ENCODE measurements around the gene MYH3.

Gene MYH3

GRCh38 chr17:10617120-10617505, 40.0 kb downstream of the MYH3 start:
- no peak overlapping the region for H3K27ac ChIP-seq (ENCODE audit: low read length)
- no peaks in the 10 kb centered on the region; the same call in 1 of the 2 replicates for H3K9me3 ChIP-seq (ENCODE audit: control insufficient read depth, insufficient read depth, low read length)
- no peak overlapping the region for H3K4me3 ChIP-seq (ENCODE audit: low read length)
- H3K27me3 ChIP-seq (ENCODE audit: control insufficient read depth, insufficient read depth, low read length), result no peaks in the 10 kb centered on the region
- WGBS (ENCODE audit: insufficient coverage, insufficient read length), result no CpG with 5 or more reads among the region's 6 CpGs
- H3K36me3 ChIP-seq (ENCODE audit: control insufficient read depth, insufficient read depth, low read length), result no peaks in the 10 kb centered on the region
- peaks cover 4% of the 10 kb centered on the region; the same call in 1 of the 2 replicates for H3K4me1 ChIP-seq (ENCODE audit: control insufficient read depth, insufficient read depth, low read length)
- DNase-seq (ENCODE audit: low read depth, low spot score), result no peak

DNA sequence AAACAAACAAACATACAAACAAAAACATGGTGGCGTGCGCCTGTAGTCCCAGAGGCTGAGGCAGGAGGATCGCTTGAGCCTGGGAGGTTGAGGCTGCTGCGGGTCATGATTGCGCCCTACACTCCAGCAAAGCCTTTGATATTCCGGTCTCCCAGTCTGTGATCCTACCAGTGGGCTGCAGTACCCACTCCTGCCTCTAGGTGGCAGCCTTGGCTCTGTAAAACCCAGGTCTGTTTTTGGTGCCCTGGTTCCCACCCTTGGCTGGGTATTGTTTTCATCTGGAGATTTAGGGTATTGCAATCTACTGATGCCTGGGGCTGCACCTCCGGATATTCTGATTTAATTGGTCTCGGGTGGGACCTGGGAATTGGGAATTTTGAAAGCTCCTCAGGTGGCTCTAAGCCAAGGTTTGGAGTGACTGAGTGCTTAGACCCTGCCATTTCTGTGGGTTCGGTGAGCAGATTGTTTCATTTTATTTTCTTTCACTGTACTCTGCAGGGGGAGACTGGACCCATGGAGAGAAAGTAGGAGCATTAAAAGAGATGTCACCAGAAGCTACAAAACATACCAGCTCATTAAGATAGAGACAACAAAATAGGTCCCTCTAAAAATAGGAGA, 40.5 kb downstream of the MYH3 start:
- Histone ChIP-seq H3K27me3 (ENCODE audit: control insufficient read depth, insufficient read depth, low read length) (no peaks in the 10 kb centered on the region), H3K4me1 (ENCODE audit: control insufficient read depth, insufficient read depth, low read length) (peaks cover 4% of the 10 kb centered on the region; the same call in 1 of the 2 replicates), H3K9me3 (ENCODE audit: control insufficient read depth, insufficient read depth, low read length) (no peaks in the 10 kb centered on the region; the same call in 1 of the 2 replicates), H3K4me3 (ENCODE audit: low read length) (no peak overlapping the region), H3K36me3 (ENCODE audit: control insufficient read depth, insufficient read depth, low read length) (no peaks in the 10 kb centered on the region), H3K27ac (ENCODE audit: low read length) (no peak overlapping the region)
- peak; percentile 92 for DNase-seq (ENCODE audit: low read depth, low spot score)
- WGBS (ENCODE audit: insufficient coverage, insufficient read length), result no CpG with 5 or more reads among the region's 9 CpGs

DNA sequence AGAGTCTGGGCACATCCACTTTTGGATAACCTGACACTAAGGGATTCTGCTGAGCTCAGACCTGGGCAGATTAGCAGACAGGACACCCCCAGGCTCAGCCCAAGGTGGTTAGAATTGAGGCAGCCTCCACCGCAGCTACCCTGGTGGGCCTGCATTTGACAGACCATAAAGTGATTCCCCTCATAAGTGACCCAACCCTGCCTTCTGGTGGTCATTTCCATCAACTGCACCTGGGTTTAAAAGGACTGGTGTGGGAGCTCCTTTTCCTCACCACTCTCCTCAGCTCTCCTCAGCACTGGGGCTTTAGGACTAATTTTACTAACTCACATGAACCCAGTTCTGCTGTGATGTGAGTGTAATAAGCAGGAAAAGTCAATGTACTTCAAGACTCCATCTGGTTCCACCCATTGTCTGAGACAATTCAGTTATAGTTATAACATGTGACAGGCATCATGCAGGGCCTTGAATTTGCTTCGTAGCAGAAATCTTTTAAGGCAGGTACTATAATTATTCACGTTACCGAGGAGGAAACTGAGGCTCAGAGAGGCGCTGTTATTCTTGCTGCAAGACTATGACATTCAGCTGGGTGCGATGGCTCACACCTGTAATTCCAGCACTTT, 42.5 kb downstream of the MYH3 start:
- H3K36me3 ChIP-seq (ENCODE audit: control insufficient read depth, insufficient read depth, low read length), result no peaks in the 10 kb centered on the region
- DNase-seq (ENCODE audit: low read depth, low spot score), result peak; percentile 64
- H3K9me3 ChIP-seq (ENCODE audit: control insufficient read depth, insufficient read depth, low read length), result no peaks in the 10 kb centered on the region
- H3K4me3 ChIP-seq (ENCODE audit: low read length), result no peak overlapping the region
- peaks cover 4% of the 10 kb centered on the region; the same call in 1 of the 2 replicates for H3K4me1 ChIP-seq (ENCODE audit: control insufficient read depth, insufficient read depth, low read length)
- no peaks in the 10 kb centered on the region for H3K27me3 ChIP-seq (ENCODE audit: control insufficient read depth, insufficient read depth, low read length)
- no peak overlapping the region for H3K27ac ChIP-seq (ENCODE audit: low read length)
- WGBS (ENCODE audit: insufficient coverage, insufficient read length), result no CpG with 5 or more reads among the region's 6 CpGs

- no peaks in the 10 kb centered on the region for H3K27me3 ChIP-seq (ENCODE audit: control insufficient read depth, insufficient read depth, low read length)
- no peak for DNase-seq (ENCODE audit: low read depth, low spot score)
- no peaks in the 10 kb centered on the region for H3K36me3 ChIP-seq (ENCODE audit: control insufficient read depth, insufficient read depth, low read length)
- WGBS (ENCODE audit: insufficient coverage, insufficient read length), result no CpG with 5 or more reads among the region's 16 CpGs
- H3K27ac ChIP-seq (ENCODE audit: low read length), result no peak overlapping the region
- peaks cover 4% of the 10 kb centered on the region; the same call in 1 of the 2 replicates for H3K4me1 ChIP-seq (ENCODE audit: control insufficient read depth, insufficient read depth, low read length)
- H3K9me3 ChIP-seq (ENCODE audit: control insufficient read depth, insufficient read depth, low read length), result no peaks in the 10 kb centered on the region
- H3K4me3 ChIP-seq (ENCODE audit: low read length), result no peak overlapping the region
Measured at GRCh38 chr17:10613775-10614513, 43.2 kb downstream of the MYH3 start.

GRCh38 chr17:10612957-10613744, 44.0 kb downstream of the MYH3 start:
- peaks cover 4% of the 10 kb centered on the region; the same call in 1 of the 2 replicates for H3K4me1 ChIP-seq (ENCODE audit: control insufficient read depth, insufficient read depth, low read length)
- H3K27me3 ChIP-seq (ENCODE audit: control insufficient read depth, insufficient read depth, low read length), result no peaks in the 10 kb centered on the region
- no peak for DNase-seq (ENCODE audit: low read depth, low spot score)
- no peaks in the 10 kb centered on the region for H3K9me3 ChIP-seq (ENCODE audit: control insufficient read depth, insufficient read depth, low read length)
- H3K27ac ChIP-seq (ENCODE audit: low read length), result no peak overlapping the region
- H3K36me3 ChIP-seq (ENCODE audit: control insufficient read depth, insufficient read depth, low read length), result no peaks in the 10 kb centered on the region
- no CpG with 5 or more reads among the region's 6 CpGs for WGBS (ENCODE audit: insufficient coverage, insufficient read length)
- H3K4me3 ChIP-seq (ENCODE audit: low read length), result no peak overlapping the region

DNA sequence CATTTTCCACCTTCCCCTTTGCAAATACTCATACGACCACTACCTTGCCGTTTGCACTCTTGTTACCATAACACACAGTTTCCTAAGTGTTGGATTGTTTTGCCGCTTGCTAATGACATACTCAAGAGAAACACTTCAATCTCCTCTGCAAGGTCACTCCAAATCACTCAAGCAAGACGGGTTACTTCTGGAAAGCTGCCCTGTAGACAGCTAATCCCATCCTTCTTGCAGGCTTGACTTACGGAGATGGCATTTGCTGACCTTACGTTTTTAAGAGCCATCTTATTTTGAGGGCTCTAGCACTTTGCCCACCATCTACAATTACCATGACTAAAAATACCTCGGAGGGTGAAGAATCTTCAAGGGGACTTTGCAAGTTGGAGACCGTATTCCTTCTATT, 46.2 kb downstream of the MYH3 start:
- H3K4me1 ChIP-seq (ENCODE audit: control insufficient read depth, insufficient read depth, low read length), result peaks cover 4% of the 10 kb centered on the region; the same call in 1 of the 2 replicates
- no CpG with 5 or more reads among the region's 8 CpGs for WGBS (ENCODE audit: insufficient coverage, insufficient read length)
- H3K27ac ChIP-seq (ENCODE audit: low read length), result no peak overlapping the region
- no peak overlapping the region for H3K4me3 ChIP-seq (ENCODE audit: low read length)
- H3K9me3 ChIP-seq (ENCODE audit: control insufficient read depth, insufficient read depth, low read length), result no peaks in the 10 kb centered on the region
- no peaks in the 10 kb centered on the region for H3K27me3 ChIP-seq (ENCODE audit: control insufficient read depth, insufficient read depth, low read length)
- no peak for DNase-seq (ENCODE audit: low read depth, low spot score)
- no peaks in the 10 kb centered on the region for H3K36me3 ChIP-seq (ENCODE audit: control insufficient read depth, insufficient read depth, low read length)

- no peaks in the 10 kb centered on the region for H3K36me3 ChIP-seq (ENCODE audit: control insufficient read depth, insufficient read depth, low read length)
- H3K4me3 ChIP-seq (ENCODE audit: low read length), result no peak overlapping the region
- no peaks in the 10 kb centered on the region for H3K9me3 ChIP-seq (ENCODE audit: control insufficient read depth, insufficient read depth, low read length)
- H3K4me1 ChIP-seq (ENCODE audit: control insufficient read depth, insufficient read depth, low read length), result 0 out of 2 replicates have a peak, but pooled peaks cover 2% of the 10 kb centered on the region
- no peak overlapping the region for H3K27ac ChIP-seq (ENCODE audit: low read length)
- DNase-seq (ENCODE audit: low read depth, low spot score), result no peak
- no CpG with 5 or more reads among the region's 5 CpGs for WGBS (ENCODE audit: insufficient coverage, insufficient read length)
- H3K27me3 ChIP-seq (ENCODE audit: control insufficient read depth, insufficient read depth, low read length), result no peaks in the 10 kb centered on the region
Measured at GRCh38 chr17:10608244-10608643, 48.9 kb downstream of the MYH3 start.

GRCh38 chr17:10606110-10606509, 51.0 kb downstream of the MYH3 start:
- no peak overlapping the region for H3K27ac ChIP-seq (ENCODE audit: low read length)
- H3K27me3 ChIP-seq (ENCODE audit: control insufficient read depth, insufficient read depth, low read length), result no peaks in the 10 kb centered on the region
- no CpG with 5 or more reads among the region's 3 CpGs for WGBS (ENCODE audit: insufficient coverage, insufficient read length)

DNA sequence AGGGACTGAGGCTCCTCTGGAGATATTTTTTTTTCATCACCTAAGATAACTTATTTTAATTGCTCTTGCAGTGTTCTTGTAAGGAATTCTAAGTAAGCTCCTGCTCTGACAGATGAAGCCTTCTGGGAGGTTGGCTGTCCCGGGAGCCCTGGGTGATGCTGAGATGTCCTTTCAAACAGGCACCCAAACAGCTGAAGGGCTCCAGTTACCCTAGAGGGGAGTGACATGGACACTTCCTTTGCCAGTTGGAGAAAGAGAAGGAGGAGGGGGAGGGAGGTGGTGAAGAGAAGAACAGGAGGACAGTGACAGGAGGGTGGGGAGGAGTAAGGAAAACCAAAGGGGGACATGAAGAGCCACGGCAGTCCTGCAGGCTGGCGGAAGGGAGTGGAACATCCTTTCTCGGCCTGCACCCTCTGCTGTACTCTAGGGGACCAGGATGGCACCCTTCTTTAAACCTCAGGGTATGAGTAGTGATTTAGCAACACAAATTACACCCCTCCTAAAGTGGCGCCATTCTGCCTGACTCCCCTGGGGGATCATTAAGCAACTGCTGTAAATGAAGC, 51.8 kb downstream of the MYH3 start:
- Histone ChIP-seq H3K27me3 (ENCODE audit: control insufficient read depth, insufficient read depth, low read length) (no peaks in the 10 kb centered on the region), H3K27ac (ENCODE audit: low read length) (no peak overlapping the region), H3K4me3 (ENCODE audit: low read length) (no peak overlapping the region), H3K36me3 (ENCODE audit: control insufficient read depth, insufficient read depth, low read length) (no peaks in the 10 kb centered on the region), H3K9me3 (ENCODE audit: control insufficient read depth, insufficient read depth, low read length) (no peaks in the 10 kb centered on the region), H3K4me1 (ENCODE audit: control insufficient read depth, insufficient read depth, low read length) (0 out of 2 replicates have a peak, but pooled peaks cover 2% of the 10 kb centered on the region)
- DNase-seq (ENCODE audit: low read depth, low spot score), result no peak
- WGBS (ENCODE audit: insufficient coverage, insufficient read length), result no CpG with 5 or more reads among the region's 5 CpGs

More at GRCh38 chr17:10606110-10606509, 51.0 kb downstream of the MYH3 start:
- no peaks in the 10 kb centered on the region for H3K36me3 ChIP-seq (ENCODE audit: control insufficient read depth, insufficient read depth, low read length)
- 0 out of 2 replicates have a peak, but pooled peaks cover 2% of the 10 kb centered on the region for H3K4me1 ChIP-seq (ENCODE audit: control insufficient read depth, insufficient read depth, low read length)
- no peaks in the 10 kb centered on the region for H3K9me3 ChIP-seq (ENCODE audit: control insufficient read depth, insufficient read depth, low read length)
- DNase-seq (ENCODE audit: low read depth, low spot score), result no peak
- no peak overlapping the region for H3K4me3 ChIP-seq (ENCODE audit: low read length)

DNA sequence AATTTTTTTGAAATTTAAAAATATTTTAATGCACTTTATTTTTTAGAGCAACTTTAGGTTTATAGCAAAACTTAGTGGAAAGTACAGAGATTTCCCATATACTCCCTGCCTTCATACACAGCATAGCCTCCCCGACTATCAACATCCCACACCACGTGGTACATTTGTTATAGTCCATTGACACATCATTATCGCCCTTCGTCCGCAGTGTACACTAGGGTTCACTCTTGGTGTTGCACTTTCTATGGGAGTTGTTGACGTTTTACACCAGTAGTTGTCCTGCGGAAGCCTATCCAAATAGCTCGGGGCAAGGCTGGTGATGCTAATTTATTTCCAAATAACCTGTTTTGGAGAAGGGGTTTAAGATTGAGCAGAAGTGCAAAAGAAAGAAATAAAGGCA, 52.6 kb downstream of the MYH3 start:
- no peaks in the 10 kb centered on the region for H3K27me3 ChIP-seq (ENCODE audit: control insufficient read depth, insufficient read depth, low read length)
- no peak for DNase-seq (ENCODE audit: low read depth, low spot score)
- H3K4me3 ChIP-seq (ENCODE audit: low read length), result no peak overlapping the region
- no peaks in the 10 kb centered on the region for H3K36me3 ChIP-seq (ENCODE audit: control insufficient read depth, insufficient read depth, low read length)
- 0 out of 2 replicates have a peak, but pooled peaks cover 2% of the 10 kb centered on the region for H3K4me1 ChIP-seq (ENCODE audit: control insufficient read depth, insufficient read depth, low read length)
- WGBS (ENCODE audit: insufficient coverage, insufficient read length), result no CpG with 5 or more reads among the region's 8 CpGs
- H3K27ac ChIP-seq (ENCODE audit: low read length), result no peak overlapping the region
- H3K9me3 ChIP-seq (ENCODE audit: control insufficient read depth, insufficient read depth, low read length), result no peaks in the 10 kb centered on the region

Data from iPS DF 6.9 (cell line).